ENCODE data around the gene ARL6IP4. TPM values are rescaled to one million over a fixed set of nuclear protein-coding genes. Genes with fewer than 3 reads are reported as not detected.
"Not testable (repeated sequence)": the region's sequence is repeated elsewhere in the genome, so short reads cannot be mapped to it uniquely, and the experiment has no call there.

ARL6IP4 gene
- total RNA-seq, 2 donors from 2014 or later, result 232 to 257 TPM

- H3K36me3 ChIP-seq, result no peaks in the 10 kb centered on the region
- WGBS, result 94% methylated on average over 19 of the region's 19 CpGs
- no peaks in the 10 kb centered on the region for H3K9me3 ChIP-seq
- no peaks in the 10 kb centered on the region for H3K27me3 ChIP-seq (replicated peaks; ENCODE audit: insufficient read depth)
- H3K4me3 ChIP-seq, result no peak overlapping the region
- TF ChIP-seq POLR2A (IDR thresholded peaks at IDR 0.05) (no peak), POLR2AphosphoS5 (IDR thresholded peaks at IDR 0.05) (no peak), CTCF (IDR thresholded peaks at IDR 0.05) (no peak)
- DNase-seq (ENCODE audit: low spot score), result no peak
- intact Hi-C loops (cut with DNase I), result no loop called here
- no peak overlapping the region for H3K27ac ChIP-seq
- no peaks in the 10 kb centered on the region for H3K4me1 ChIP-seq (replicated peaks)
Observed at GRCh38 chr12:123013185-123014095, 33.0 kb downstream of the ARL6IP4 start.

GRCh38 chr12:123014473-123014872, 34.0 kb downstream of the ARL6IP4 start:
- H3K4me1 ChIP-seq (replicated peaks); H3K36me3 ChIP-seq; H3K4me3 ChIP-seq; DNase-seq (ENCODE audit: low spot score); H3K27ac ChIP-seq; H3K9me3 ChIP-seq; intact Hi-C loops (cut with DNase I); H3K27me3 ChIP-seq (replicated peaks; ENCODE audit: insufficient read depth): not testable (repeated sequence)
- 93% methylated on average over 4 of the region's 4 CpGs for WGBS

- no peak for TF ChIP-seq POLR2A (IDR thresholded peaks at IDR 0.05)
- H3K4me3 ChIP-seq, result no peak overlapping the region
- H3K27me3 ChIP-seq (replicated peaks; ENCODE audit: insufficient read depth), result no peaks in the 10 kb centered on the region
- no peaks in the 10 kb centered on the region for H3K4me1 ChIP-seq (replicated peaks)
- DNase-seq (ENCODE audit: low spot score), result no peak
- H3K27ac ChIP-seq, result no peak overlapping the region
- H3K36me3 ChIP-seq, result no peaks in the 10 kb centered on the region
- no peaks in the 10 kb centered on the region for H3K9me3 ChIP-seq
- intact Hi-C loops (cut with DNase I), result no loop called here
- 88% methylated on average over 1 of the region's 1 CpG for WGBS
Observed at GRCh38 chr12:123017753-123018152, 37.3 kb downstream of the ARL6IP4 start.

GRCh38 chr12:123019841-123020138, 39.3 kb downstream of the ARL6IP4 start:
- H3K4me1 ChIP-seq (replicated peaks), result no peaks in the 10 kb centered on the region
- no peaks in the 10 kb centered on the region for H3K36me3 ChIP-seq
- TF ChIP-seq CTCF (IDR thresholded peaks at IDR 0.05), result no peak
- TF ChIP-seq POLR2AphosphoS5 (IDR thresholded peaks at IDR 0.05), result no peak
- no peak for TF ChIP-seq POLR2A (IDR thresholded peaks at IDR 0.05)
- H3K27me3 ChIP-seq (replicated peaks; ENCODE audit: insufficient read depth), result no peaks in the 10 kb centered on the region
- no peaks in the 10 kb centered on the region for H3K9me3 ChIP-seq
- no peak overlapping the region for H3K27ac ChIP-seq
- DNase-seq (ENCODE audit: low spot score), result no peak
- no peak overlapping the region for H3K4me3 ChIP-seq
- intact Hi-C loops (cut with DNase I), result no loop called here
- 87% methylated on average over 2 of the region's 2 CpGs for WGBS

- Histone ChIP-seq H3K36me3 (no peaks in the 10 kb centered on the region), H3K4me3 (no peak overlapping the region), H3K27ac (no peak overlapping the region), H3K9me3 (no peaks in the 10 kb centered on the region), H3K4me1 (replicated peaks) (no peaks in the 10 kb centered on the region), H3K27me3 (replicated peaks; ENCODE audit: insufficient read depth) (no peaks in the 10 kb centered on the region)
- 92% methylated on average over 18 of the region's 18 CpGs for WGBS
- intact Hi-C loops (cut with DNase I), result no loop called here
- TF ChIP-seq POLR2AphosphoS5 (IDR thresholded peaks at IDR 0.05) (no peak), CTCF (IDR thresholded peaks at IDR 0.05) (no peak), POLR2A (IDR thresholded peaks at IDR 0.05) (no peak)
- DNase-seq (ENCODE audit: low spot score), result no peak
Observed at GRCh38 chr12:123021688-123022604, 41.5 kb downstream of the ARL6IP4 start.
